Measurements from ENCODE around the gene SPAG17. TPM values are rescaled to one million over a fixed set of nuclear protein-coding genes. Genes with fewer than 3 reads are reported as not detected.

Gene SPAG17
- total and polyA plus RNA-seq, 2 donors (not counting 1 experiment from before 2014, with no cell fraction given) = 0.01 to 0.33 TPM

- H2AFZ ChIP-seq (ENCODE audit: low read length) = no peak overlapping the region
- H4K20me1 ChIP-seq (ENCODE audit: control insufficient read depth, extremely low read depth, insufficient read depth, low read length) = no peaks in the 10 kb centered on the region
- no peak overlapping the region for H3K4me3 ChIP-seq (replicated peaks in 1 of 4; ENCODE audit: control extremely low read depth in 1 of 4, insufficient read depth in 1 of 4, low read depth in 3 of 4, low read length in 4 of 4)
- no peaks in the 10 kb centered on the region for H3K79me2 ChIP-seq (ENCODE audit: control insufficient read depth, insufficient read depth, low read length)
- H3K27ac ChIP-seq (ENCODE audit: insufficient read depth, low read length) = no peak overlapping the region
- no peak for TF ChIP-seq EZH2 (IDR thresholded peaks at IDR 0.05; ENCODE audit: low read length, missing control alignments)
- TF ChIP-seq CTCF (conservative IDR thresholded peaks at IDR 0.05 in 1 of 2, IDR thresholded peaks at IDR 0.05 in 1 of 2; ENCODE audit: low read depth in 1 of 2, low read length in 2 of 2) = no peak
- H3K36me3 ChIP-seq (ENCODE audit: control insufficient read depth, insufficient read depth, low read length) = no peaks in the 10 kb centered on the region
- H3K9ac ChIP-seq (ENCODE audit: insufficient read depth, low read length) = no peak overlapping the region
- no peaks in the 10 kb centered on the region for H3K9me3 ChIP-seq (ENCODE audit: control insufficient read depth, insufficient read depth, low read depth, low read length)
- DNase-seq (ENCODE audit: low read depth in 2 of 2) = no peak
- H3K4me1 ChIP-seq (ENCODE audit: control insufficient read depth, extremely low read depth, insufficient read depth, low read length) = peaks cover 2% of the 10 kb centered on the region
- no peak overlapping the region for H3K4me2 ChIP-seq (ENCODE audit: extremely low read depth, insufficient read depth, low read length)
- no peaks in the 10 kb centered on the region for H3K27me3 ChIP-seq (ENCODE audit: control insufficient read depth, insufficient read depth, low read length)
These were observed 92.0 kb downstream of the SPAG17 start for GRCh38 chr1:118093017-118093416.

DNA sequence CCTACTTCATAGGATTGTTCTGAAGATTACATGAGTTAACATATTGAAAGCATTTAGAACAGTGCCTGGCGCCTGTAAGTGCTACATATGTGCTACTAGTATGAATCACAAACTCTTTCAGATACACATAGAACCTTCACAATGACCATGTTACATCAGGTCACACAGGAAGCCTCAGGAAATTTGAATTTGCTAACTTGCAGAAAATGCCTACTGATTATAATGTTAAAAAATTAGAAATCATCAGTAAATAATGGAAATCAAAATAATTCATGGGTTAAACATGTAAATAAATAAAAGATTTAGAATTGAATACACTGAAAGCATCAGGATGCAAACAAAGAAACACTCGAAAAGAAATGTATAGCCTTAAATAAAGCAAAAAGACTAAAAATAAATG, 94.9 kb downstream of the SPAG17 start:
- H3K79me2 ChIP-seq (ENCODE audit: control insufficient read depth, insufficient read depth, low read length) = no peaks in the 10 kb centered on the region
- no peak for DNase-seq (ENCODE audit: low read depth in 2 of 2)
- H3K9me3 ChIP-seq (ENCODE audit: control insufficient read depth, insufficient read depth, low read depth, low read length) = no peaks in the 10 kb centered on the region
- no peak overlapping the region for H3K27ac ChIP-seq (ENCODE audit: insufficient read depth, low read length)
- no peaks in the 10 kb centered on the region for H3K27me3 ChIP-seq (ENCODE audit: control insufficient read depth, insufficient read depth, low read length)
- H3K9ac ChIP-seq (ENCODE audit: insufficient read depth, low read length) = no peak overlapping the region
- H3K4me1 ChIP-seq (ENCODE audit: control insufficient read depth, extremely low read depth, insufficient read depth, low read length) = no peaks in the 10 kb centered on the region
- H3K36me3 ChIP-seq (ENCODE audit: control insufficient read depth, insufficient read depth, low read length) = no peaks in the 10 kb centered on the region
- H2AFZ ChIP-seq (ENCODE audit: low read length) = no peak overlapping the region
- H3K4me3 ChIP-seq (replicated peaks in 1 of 4; ENCODE audit: control extremely low read depth in 1 of 4, insufficient read depth in 1 of 4, low read depth in 3 of 4, low read length in 4 of 4) = no peak overlapping the region
- no peak overlapping the region for H3K4me2 ChIP-seq (ENCODE audit: extremely low read depth, insufficient read depth, low read length)
- TF ChIP-seq CTCF (conservative IDR thresholded peaks at IDR 0.05 in 1 of 2, IDR thresholded peaks at IDR 0.05 in 1 of 2; ENCODE audit: low read depth in 1 of 2, low read length in 2 of 2) (no peak), EZH2 (IDR thresholded peaks at IDR 0.05; ENCODE audit: low read length, missing control alignments) (no peak)
- H4K20me1 ChIP-seq (ENCODE audit: control insufficient read depth, extremely low read depth, insufficient read depth, low read length) = no peaks in the 10 kb centered on the region

GRCh38 chr1:118085365-118085764, 99.7 kb downstream of the SPAG17 start:
- H3K9ac ChIP-seq (ENCODE audit: insufficient read depth, low read length) = no peak overlapping the region
- no peaks in the 10 kb centered on the region for H3K36me3 ChIP-seq (ENCODE audit: control insufficient read depth, insufficient read depth, low read length)
- H4K20me1 ChIP-seq (ENCODE audit: control insufficient read depth, extremely low read depth, insufficient read depth, low read length) = no peaks in the 10 kb centered on the region
- no peak for DNase-seq (ENCODE audit: low read depth in 2 of 2)
- H2AFZ ChIP-seq (ENCODE audit: low read length) = no peak overlapping the region
- H3K9me3 ChIP-seq (ENCODE audit: control insufficient read depth, insufficient read depth, low read depth, low read length) = no peaks in the 10 kb centered on the region
- no peaks in the 10 kb centered on the region for H3K4me1 ChIP-seq (ENCODE audit: control insufficient read depth, extremely low read depth, insufficient read depth, low read length)
- H3K27ac ChIP-seq (ENCODE audit: insufficient read depth, low read length) = no peak overlapping the region
- no peaks in the 10 kb centered on the region for H3K27me3 ChIP-seq (ENCODE audit: control insufficient read depth, insufficient read depth, low read length)
- H3K4me3 ChIP-seq (replicated peaks in 1 of 4; ENCODE audit: control extremely low read depth in 1 of 4, insufficient read depth in 1 of 4, low read depth in 3 of 4, low read length in 4 of 4) = no peak overlapping the region
- no peak overlapping the region for H3K4me2 ChIP-seq (ENCODE audit: extremely low read depth, insufficient read depth, low read length)
- H3K79me2 ChIP-seq (ENCODE audit: control insufficient read depth, insufficient read depth, low read length) = no peaks in the 10 kb centered on the region
- no peak for TF ChIP-seq CTCF (conservative IDR thresholded peaks at IDR 0.05 in 1 of 2, IDR thresholded peaks at IDR 0.05 in 1 of 2; ENCODE audit: low read depth in 1 of 2, low read length in 2 of 2)
- TF ChIP-seq EZH2 (IDR thresholded peaks at IDR 0.05; ENCODE audit: low read length, missing control alignments) = no peak
